Neural crest cell (in vitro differentiated cells): Measurements from ENCODE around the gene CACNB4. TPM values are rescaled to one million over a fixed set of nuclear protein-coding genes. Genes with fewer than 3 reads are reported as not detected.
A peak's percentile ranks its signal among the peaks of the same experiment; 100 is the strongest.

Experiments
- DNase-seq: peaks from one replicate; pipeline ENCODE4 v3.0.0; 2021; ENCODE audit warnings: low read depth, mixed read lengths, low spot score
- H3K27ac Mint-ChIP-seq: one replicate; pipeline ENCODE4 v1.8.0; 2021; ENCODE audit warnings: mild to moderate bottlenecking, mixed read lengths; ENCODE audit not compliant: unreplicated experiment
- H3K27me3 Mint-ChIP-seq: 2 replicates; pipeline ENCODE4 v1.8.0; 2021; ENCODE audit warnings: low read depth, mild to moderate bottlenecking, mixed read lengths
- H3K36me3 Mint-ChIP-seq: 2 replicates; pipeline ENCODE4 v1.8.0; 2021; ENCODE audit warnings: low read depth, mild to moderate bottlenecking, mixed read lengths
- H3K4me1 Mint-ChIP-seq: 2 replicates; pipeline ENCODE4 v1.8.0; 2021; ENCODE audit warnings: mixed read lengths
- H3K4me3 Mint-ChIP-seq: one replicate; pipeline ENCODE4 v1.8.0; 2021; ENCODE audit warnings: mild to moderate bottlenecking, mixed read lengths
- H3K9me3 Mint-ChIP-seq: 2 replicates; pipeline ENCODE4 v1.8.0; 2021; ENCODE audit warnings: mixed read lengths
- total RNA-seq: library from RNA; stranded (reverse); gene quantifications from 2 replicates; pipeline ENCODE4 v1.2.1, GENCODE V29; 2021
- TF ChIP-seq, protein P1 (sequence below): fragments of 200-600 bp; sonication (generic); conservative IDR thresholded peaks from 2 replicates; pipeline ENCODE4 v1.5.0; 2021; ENCODE audit warnings: antibody characterized with exemption, mild to moderate bottlenecking

CACNB4 gene
- total RNA-seq, 1 donor from 2014 or later: 6.9 TPM

DNA sequence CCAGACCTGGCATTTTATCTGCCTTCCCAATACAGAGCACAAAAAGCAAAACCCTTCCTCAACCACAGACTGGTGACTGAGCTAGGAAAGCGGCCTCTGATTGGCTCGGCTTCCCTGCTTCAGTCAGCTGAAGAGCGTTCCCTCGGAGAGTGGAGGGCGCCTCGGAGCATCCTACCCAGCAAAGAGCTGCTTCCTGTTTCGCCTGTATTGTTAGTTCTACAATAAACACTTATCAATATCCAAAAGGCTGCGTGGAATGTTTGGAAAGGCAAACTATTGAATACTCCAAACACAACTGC lies 125.0 kb downstream of the CACNB4 start:
- Mint-ChIP-seq H3K9me3 (no peaks in the 10 kb centered on the region), H3K4me1 (peaks cover 21% of the 10 kb centered on the region), H3K4me3 (peak overlapping the region; percentile 79), H3K36me3 (peaks cover 3% of the 10 kb centered on the region), H3K27ac (peak overlapping the region; percentile 24), H3K27me3 (no peaks in the 10 kb centered on the region)
- peak; percentile 43 for DNase-seq
- TF ChIP-seq, protein P1, sequence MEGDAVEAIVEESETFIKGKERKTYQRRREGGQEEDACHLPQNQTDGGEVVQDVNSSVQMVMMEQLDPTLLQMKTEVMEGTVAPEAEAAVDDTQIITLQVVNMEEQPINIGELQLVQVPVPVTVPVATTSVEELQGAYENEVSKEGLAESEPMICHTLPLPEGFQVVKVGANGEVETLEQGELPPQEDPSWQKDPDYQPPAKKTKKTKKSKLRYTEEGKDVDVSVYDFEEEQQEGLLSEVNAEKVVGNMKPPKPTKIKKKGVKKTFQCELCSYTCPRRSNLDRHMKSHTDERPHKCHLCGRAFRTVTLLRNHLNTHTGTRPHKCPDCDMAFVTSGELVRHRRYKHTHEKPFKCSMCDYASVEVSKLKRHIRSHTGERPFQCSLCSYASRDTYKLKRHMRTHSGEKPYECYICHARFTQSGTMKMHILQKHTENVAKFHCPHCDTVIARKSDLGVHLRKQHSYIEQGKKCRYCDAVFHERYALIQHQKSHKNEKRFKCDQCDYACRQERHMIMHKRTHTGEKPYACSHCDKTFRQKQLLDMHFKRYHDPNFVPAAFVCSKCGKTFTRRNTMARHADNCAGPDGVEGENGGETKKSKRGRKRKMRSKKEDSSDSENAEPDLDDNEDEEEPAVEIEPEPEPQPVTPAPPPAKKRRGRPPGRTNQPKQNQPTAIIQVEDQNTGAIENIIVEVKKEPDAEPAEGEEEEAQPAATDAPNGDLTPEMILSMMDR: no peak

DNA sequence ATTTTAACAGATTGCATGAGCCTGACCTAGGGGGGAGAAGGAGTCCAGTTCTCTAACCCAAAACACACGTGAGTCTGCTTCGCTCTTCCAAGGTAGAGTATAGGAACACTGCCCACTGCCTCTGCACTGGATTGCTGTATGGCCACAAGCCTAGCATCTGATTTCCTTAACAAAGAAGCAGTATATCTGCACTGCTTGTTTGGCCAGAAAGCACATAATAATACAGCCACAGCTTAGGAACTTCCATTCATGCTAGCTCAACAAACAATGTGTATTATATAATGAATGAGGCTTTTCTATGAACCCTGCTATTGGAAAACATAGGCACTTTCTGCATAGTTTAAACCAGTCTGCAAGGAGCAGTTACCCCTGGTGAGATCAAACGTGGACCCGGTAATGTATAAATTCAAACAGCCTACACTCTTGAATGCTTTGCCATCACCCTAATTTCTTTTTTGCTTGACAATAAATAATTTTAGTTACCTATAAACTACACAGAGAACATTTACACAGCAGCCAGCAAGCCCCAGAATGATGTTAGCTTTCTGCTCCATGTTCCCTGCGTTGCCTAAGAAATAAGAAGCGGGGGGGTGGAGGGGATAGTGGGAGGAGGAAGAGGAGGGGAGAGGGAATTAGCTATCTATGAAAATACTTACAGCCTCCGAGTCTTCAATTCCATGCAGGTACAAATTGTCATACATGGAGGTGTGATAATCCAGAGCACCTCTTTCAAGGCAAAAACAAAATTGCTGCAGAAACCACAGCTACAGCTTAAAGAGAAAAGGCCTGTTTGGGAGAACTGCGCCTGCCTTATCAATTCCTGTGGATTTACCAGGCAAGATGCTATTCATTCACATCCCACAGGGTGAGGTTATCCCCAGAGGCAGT lies 125.6 kb downstream of the CACNB4 start:
- Mint-ChIP-seq H3K36me3 (peaks cover 3% of the 10 kb centered on the region), H3K27ac (peak overlapping the region; percentile 24), H3K4me1 (peaks cover 21% of the 10 kb centered on the region), H3K9me3 (no peaks in the 10 kb centered on the region), H3K27me3 (no peaks in the 10 kb centered on the region), H3K4me3 (peak overlapping the region; percentile 79)
- DNase-seq: no peak
- TF ChIP-seq, protein P1: no peak

DNA sequence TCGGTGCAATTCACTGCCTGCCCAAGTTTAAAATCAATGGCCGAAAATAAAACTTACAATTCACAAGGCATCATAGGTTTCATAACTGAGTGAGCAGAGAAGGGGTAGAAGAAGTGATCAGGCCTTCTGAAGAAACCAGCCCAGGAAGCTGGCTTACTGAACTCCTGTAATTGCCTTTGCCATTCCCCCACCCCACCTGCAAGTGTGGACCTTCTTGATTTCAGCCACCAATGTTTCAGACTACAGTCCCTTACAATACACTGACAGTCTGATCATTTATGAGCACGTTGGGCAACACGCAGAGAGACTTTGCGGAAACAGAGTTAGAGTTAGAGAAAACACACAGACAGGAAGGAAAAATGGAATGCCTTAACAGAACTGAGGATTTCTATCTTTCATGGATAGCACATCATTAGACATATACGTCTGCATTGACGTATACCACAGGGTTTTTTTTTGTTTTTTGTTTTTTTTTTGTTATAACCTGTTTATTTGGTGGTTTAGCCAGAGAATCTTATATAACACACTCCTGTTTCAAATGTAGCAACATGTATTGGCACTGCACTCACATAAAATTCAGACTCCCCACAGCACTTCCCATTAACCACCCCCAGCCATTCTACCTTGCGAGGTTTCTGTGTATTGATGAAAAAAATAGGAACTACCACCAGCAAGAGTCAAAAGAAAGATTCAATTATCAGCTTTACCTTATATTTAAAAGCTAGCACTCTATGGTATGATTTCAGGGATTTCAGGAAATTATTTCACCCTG lies 126.4 kb downstream of the CACNB4 start:
- no peak for DNase-seq
- Mint-ChIP-seq H3K4me3 (peak overlapping the region; percentile 79), H3K27me3 (no peaks in the 10 kb centered on the region), H3K4me1 (peaks cover 21% of the 10 kb centered on the region), H3K9me3 (no peaks in the 10 kb centered on the region), H3K36me3 (peaks cover 3% of the 10 kb centered on the region), H3K27ac (no peak overlapping the region)
- TF ChIP-seq, protein P1: no peak

DNA sequence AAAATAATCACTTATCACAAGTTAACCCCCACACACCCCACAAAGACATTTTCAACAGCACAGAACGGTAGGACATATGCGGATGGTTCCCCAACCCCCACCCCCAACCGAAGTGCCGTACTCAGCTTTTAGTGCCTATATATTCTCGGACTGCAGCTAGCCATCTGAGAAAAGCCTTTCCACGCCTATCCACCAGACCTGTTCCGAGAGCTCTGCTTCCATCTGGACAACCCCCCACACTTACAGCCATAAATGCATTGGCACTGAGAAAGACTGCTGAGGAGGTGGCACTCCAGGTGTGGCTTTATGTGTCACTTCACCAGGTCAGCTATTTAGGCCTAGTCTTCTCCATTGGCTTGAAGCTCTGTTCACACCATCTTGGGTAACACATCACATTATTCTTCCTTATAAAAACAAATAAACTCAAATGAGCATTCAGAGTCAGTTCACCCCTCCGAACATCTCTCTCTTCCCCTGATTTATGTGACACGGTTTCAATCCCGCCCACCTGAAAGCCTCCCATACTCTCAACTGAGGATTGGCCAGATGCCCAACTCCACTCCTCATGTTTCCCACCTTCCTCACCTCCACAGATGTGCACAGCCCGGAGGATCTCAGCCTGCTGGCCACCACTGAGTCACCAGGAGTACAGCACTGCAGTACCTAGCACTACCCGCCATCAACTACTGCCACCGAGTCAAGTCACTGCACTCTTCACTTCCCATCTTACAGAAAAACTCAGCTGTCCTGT lies 127.4 kb downstream of the CACNB4 start:
- no peaks in the 10 kb centered on the region for H3K27me3 Mint-ChIP-seq
- DNase-seq: no peak
- H3K4me3 Mint-ChIP-seq: no peak overlapping the region
- peaks cover 21% of the 10 kb centered on the region for H3K4me1 Mint-ChIP-seq
- H3K27ac Mint-ChIP-seq: no peak overlapping the region
- peaks cover 3% of the 10 kb centered on the region for H3K36me3 Mint-ChIP-seq
- no peaks in the 10 kb centered on the region for H3K9me3 Mint-ChIP-seq
- TF ChIP-seq, protein P1: no peak

DNA sequence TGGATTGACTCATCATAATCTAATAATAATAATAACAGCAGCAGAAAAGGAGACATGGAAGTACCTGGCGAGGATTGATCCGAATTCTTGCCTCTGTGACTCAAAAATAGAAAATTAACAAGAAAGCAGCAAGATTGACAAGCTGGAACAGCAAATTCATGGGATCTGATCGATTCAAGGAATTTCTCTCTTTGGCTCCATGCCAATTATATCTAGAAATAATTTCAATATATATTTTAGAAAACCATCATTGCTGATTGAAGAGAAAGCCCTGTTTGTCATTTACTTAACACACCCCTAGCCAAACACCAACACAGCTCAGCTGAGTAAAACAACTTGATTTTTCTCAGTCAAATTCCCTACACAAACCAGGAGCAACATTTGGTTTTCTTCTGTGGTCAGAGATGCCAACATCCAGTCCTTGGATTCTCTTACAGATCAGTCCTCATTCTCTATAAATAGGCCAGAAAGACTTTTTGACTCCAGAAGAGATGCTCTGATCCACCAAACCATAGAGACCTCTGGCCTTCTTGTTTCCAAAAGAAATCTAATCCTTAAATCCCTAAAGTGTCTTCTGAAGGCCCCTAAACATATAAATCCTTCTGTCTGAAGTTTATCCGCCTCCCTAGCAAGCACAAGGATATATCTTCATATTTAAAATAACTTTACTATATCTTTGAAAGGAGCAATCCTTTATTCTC lies 129.9 kb downstream of the CACNB4 start:
- DNase-seq: no peak
- no peak overlapping the region for H3K27ac Mint-ChIP-seq
- H3K9me3 Mint-ChIP-seq: no peaks in the 10 kb centered on the region
- H3K4me1 Mint-ChIP-seq: peaks cover 18% of the 10 kb centered on the region
- TF ChIP-seq, protein P1: no peak
- no peaks in the 10 kb centered on the region for H3K27me3 Mint-ChIP-seq
- peaks cover 3% of the 10 kb centered on the region for H3K36me3 Mint-ChIP-seq
- H3K4me3 Mint-ChIP-seq: no peak overlapping the region
